GM19023 (cell line): ENCODE data around the gene HERC2.
"Not testable (repeated sequence)": the region's sequence is repeated elsewhere in the genome, so short reads cannot be mapped to it uniquely, and the experiment has no call there.

Experiments
- ATAC-seq: cut with Tn5 transposase; IDR thresholded peaks from one replicate; pipeline ENCODE4 v1.9.1; 2021; ENCODE audit warnings: mild to moderate bottlenecking, moderate library complexity; ENCODE audit not compliant: unreplicated experiment

The HERC2 gene

DNA sequence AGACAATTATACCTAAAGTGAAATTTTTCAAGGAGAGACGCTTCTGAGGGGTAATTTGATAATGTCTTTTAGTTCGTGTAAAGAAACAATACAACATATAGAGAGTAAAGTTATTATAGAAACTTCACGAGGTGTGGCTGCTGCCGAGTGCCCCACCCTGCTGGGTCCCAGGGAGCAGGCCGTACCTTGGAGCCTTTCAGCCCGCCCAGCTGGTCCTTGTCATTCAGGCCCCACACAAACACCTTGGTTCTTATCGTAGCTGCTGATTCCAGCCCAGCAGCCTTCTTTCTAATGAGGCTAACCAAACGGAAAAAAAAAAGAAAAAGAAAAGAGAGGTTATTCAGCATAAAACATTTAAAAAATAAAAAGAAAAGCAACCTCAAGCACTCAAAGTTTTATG lies 139.8 kb downstream of the HERC2 start:
- no peak for ATAC-seq

- no peak for ATAC-seq
Observed at GRCh38 chr15:28181366-28181765, 140.6 kb downstream of the HERC2 start.

DNA sequence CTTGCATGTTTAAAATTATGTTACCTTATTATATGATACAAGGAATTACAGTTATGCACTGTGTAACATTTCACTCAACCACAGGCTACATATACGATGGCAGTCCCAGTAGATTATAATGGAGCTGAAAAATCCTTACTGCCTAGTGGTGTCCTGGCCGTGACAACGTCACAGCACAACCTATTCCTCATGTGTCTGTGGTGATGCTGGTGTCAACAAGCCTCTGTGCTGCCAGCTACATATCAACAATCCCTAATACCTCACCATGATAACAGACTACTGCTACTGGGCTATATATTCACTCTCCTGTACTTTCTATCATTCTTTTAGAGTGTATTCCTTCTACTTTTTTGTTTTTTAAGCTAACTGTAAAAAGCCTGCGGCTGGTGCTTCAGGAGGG lies 142.7 kb downstream of the HERC2 start:
- ATAC-seq: no peak

DNA sequence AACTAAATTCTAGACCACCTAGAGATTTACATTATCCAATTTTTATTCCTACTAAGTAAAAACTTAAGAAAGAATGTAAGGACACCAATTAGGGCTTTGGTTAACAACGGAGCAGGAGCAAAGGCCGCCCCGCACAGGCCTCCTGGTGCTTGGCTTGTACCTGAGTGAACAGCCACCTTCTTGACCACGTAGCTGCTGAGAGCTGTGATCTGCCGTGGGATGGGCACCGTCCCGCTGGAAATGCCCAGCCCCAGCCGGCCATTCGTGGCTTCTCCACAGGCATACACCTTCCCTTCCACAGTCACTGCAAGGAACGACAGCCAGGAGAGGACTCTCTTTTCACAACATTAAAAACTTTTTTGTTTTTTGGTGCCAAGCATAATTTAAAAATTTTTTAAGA lies 143.3 kb downstream of the HERC2 start:
- ATAC-seq: no peak

DNA sequence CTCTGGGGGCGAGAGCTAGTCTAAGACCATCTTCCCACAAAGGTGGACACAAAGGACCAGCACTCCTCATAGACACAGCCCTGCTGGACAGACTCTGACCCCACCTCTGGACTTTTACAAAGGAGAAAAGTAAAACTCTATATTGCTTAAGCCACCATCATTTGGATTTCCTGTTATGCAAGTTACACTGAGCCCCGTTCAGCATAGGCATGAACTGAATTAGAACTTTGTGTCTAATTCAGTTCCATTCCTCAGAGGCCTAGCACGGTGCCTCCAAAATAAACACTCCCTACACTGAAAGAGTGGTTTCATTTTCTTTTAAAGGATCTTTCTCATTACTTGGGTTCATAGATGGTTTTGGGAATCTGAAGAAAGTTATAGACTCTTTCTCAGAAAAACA lies 143.7 kb downstream of the HERC2 start:
- no peak for ATAC-seq

- no peak for ATAC-seq
Observed at GRCh38 chr15:28169366-28169765, 152.6 kb downstream of the HERC2 start.

GRCh38 chr15:28168405-28169121 lies 153.4 kb downstream of the HERC2 start:
- not testable (repeated sequence) for ATAC-seq

DNA sequence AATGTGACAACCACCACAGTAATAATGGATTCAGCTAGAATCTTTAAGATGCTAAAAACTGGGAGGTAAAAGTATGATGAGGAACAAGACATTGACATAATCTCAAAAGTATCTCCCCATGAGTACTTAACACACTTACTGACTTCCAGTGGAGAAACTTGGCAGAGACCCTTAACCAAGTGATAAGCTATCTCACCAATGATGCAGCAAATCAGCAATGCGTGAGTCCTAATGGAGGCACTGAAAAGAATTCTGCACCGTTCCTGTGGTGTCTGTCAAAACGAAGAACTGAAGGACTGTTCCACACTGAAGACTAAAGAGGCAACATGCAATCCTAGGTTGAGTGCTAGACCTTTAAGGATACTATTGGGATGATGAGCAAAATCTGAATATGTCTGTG lies 154.9 kb downstream of the HERC2 start:
- ATAC-seq: no peak

GRCh38 chr15:28165791-28166190 lies 156.2 kb downstream of the HERC2 start:
- no peak for ATAC-seq

DNA sequence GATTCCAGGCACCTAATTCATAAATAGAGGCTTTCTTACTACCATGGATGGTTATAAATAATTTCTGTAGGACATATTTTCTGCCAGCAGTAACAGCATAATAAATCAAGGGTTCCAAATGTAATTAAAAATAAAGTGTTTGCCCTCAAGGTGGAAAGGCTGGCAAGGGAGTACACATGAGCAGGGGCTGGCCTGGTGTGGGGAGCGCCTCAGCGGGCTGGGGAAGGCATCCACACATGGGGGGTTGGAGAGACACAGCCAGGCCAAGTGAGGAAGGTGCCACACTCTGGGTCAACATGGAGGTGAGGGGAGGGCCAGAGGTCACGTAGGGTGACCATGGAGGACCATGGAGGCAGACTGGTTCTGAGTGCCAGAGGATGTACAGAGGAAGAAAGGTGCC lies 157.1 kb downstream of the HERC2 start:
- ATAC-seq: no peak

- no peak for ATAC-seq
Observed at GRCh38 chr15:28154283-28154682, 167.7 kb downstream of the HERC2 start.

DNA sequence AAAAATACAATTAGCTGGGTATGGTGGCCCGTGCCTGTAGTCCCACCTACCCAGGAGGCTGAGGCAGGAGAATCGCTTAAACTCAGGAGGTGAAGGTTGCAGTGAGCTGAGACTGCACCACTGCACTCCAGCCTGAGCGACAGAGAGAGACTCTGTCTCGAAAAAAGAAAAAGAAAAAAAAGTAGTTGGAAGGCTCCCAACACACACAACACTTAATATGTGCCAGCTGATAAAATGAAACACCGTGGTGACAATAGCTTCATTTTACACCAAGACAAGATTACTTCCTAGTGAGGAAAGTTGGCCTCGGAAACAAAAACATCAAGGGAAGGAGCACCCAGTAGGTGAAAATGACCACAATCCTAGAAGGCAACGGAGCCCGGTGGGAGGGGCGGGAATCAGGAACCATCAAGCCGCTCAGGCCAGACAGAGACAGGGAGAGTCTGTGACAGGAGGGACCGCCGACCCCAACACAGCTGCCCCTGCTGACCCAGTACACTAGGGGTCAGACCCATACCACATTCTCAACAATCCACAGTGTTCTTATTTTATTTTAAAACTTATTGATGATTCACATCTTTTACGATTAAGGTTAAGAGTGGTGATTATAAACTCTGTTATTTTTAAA lies 168.4 kb downstream of the HERC2 start:
- ATAC-seq: no peak

GRCh38 chr15:28152538-28152923 lies 169.4 kb downstream of the HERC2 start:
- not testable (repeated sequence) for ATAC-seq

GRCh38 chr15:28151864-28152537 lies 170.0 kb downstream of the HERC2 start:
- not testable (repeated sequence) for ATAC-seq

GRCh38 chr15:28147801-28148200 lies 174.2 kb downstream of the HERC2 start:
- ATAC-seq: no peak

DNA sequence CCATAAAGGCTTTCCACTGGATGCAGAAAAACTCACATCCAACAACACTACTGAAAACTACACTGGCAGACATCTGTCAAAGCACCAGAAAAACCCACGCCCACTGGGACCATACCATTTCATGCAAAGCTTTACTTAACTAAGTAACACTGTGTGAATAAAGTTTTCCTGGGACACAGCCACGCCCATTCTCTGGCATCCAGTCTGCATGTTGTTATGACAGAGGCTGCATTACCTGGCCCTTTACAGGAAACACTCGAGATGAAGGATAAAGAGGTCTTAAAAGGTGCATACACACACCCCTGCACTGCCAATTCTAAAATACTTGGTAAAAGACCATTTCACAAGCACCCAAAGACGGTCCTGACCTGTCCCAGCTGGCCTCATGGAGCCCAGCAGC lies 176.6 kb downstream of the HERC2 start:
- not testable (repeated sequence) for ATAC-seq

DNA sequence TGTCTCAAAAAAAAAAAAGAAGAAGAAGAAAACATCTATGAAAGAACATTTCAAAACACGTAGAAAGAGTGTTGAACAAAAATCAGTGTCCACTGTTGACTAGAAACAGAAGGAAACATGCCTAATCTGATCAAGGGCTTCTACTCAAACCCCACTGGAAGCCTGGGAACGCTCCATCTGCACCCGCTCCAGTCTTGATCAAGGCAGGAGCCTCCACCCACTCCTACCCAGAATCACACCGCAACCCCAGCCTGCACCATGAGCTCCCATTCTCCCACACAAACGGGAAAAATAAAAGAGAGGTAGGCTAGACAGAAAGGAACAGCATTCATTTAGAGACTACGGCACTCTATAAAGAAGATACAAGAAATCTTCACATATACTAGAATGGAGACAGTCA lies 181.9 kb downstream of the HERC2 start:
- no peak for ATAC-seq

DNA sequence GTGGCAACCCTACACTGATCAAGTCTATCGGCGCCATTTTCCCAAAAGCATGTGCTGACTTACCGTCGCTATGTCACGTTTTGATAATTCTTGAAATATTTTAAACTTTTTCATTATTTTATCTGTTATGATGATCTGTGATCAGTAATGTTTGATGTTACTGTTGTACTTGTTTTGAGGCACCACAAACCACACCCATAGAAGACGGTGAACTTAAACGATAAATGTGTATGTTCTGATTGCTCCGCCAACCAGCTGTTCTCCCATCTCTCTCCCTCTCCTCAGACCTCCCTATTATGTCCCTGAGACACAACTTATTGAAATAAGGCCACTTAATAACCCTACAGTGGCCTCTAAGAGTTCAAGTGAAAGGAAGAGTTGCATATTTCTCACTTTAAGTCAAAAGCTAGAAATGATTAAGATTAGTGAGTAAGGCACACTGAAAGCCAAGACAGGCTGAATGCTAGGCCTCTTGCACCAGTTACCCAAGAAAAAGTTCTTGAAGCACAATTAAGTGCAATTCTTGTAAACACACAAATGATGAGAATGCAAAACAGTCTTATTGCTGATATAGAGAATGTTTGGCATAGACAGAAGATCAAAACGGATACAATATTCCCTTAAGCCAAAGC lies 184.5 kb downstream of the HERC2 start:
- ATAC-seq: not testable (repeated sequence)

DNA sequence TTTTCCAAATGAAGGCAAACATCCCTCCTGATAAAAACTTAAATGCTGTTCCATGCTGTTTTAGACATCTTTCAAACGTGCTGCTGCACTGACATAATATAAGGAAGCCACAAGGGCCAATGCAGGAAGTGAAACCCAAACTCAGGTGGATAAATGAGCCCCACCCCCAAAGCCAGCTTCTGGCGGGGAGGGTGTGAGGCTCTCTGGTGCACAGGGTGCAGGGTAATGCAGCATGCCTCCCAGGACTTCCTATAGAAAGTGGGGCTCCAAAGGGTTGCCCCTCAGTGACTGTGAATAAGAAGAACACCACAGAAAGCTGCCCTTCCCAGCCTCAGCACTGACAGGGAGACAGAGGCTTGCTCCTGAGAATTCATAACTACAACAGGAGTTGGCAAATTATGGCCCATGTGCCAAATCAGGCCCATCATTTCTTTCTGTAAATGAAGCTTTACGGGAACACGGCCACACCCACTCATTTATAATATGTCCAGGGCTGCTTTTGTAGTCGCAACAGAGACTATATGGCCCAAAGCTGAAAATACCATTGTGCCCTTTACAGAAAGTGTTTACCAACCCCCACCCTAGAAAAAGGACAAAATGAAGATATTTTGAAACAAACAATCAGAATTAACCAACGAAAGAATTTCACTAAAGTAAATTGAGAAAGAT lies 185.6 kb downstream of the HERC2 start:
- ATAC-seq: peak; percentile 99

GRCh38 chr15:28133281-28133680 lies 188.7 kb downstream of the HERC2 start:
- ATAC-seq: no peak
